A549 (cell line): ENCODE results near the gene ADIG. TPM values are rescaled to one million over a fixed set of nuclear protein-coding genes. Genes with fewer than 3 reads are reported as not detected.

Experiments used
- ATAC-seq, 2 experiments: fragments of 200-7000 bp in 1 of 2; fragments of >200 bp in 1 of 2; cut with Nextera tagmentation in 1 of 2; cut with Tn5 transposase in 1 of 2; 3 replicates each; pipeline versions ENCODE4 v1.8.0 to v1.9.1; 2018 to 2020; ENCODE audit warnings: mild to moderate bottlenecking in 1 of 2, moderate library complexity in 1 of 2
- CTCF ChIA-PET: fragments of 300-600 bp; sonication (Branson Sonifier 250); formaldehyde crosslinking; extraction: SDS; loops from one replicate; lab custom pipeline; 2021; ENCODE audit warnings: antibody characterized with exemption, inconsistent platforms; lab: Yijun Ruan, JAX
- POLR2A ChIA-PET: fragments of 350-600 bp; formaldehyde crosslinking; extraction: SDS; loops from one replicate; lab custom pipeline; 2021; ENCODE audit warnings: antibody characterized with exemption, inconsistent platforms; lab: Yijun Ruan, JAX
- DNase-seq, 2 experiments: peaks; one replicate each; pipeline versions ENCODE4 v3.0.0 to v3.0.0-alpha.2; 2011 to 2016; ENCODE audit warnings: low read depth in 1 of 2, low spot score in 1 of 2
- FAIRE-seq: peaks from 2 replicates; lab custom pipeline; 2011; peaks lifted over from hg19 to GRCh38; lab: Jason Lieb, UNC
- H3K27ac ChIP-seq, 2 experiments: fragments of >200 bp; sonication (Bioruptor Twin); formaldehyde crosslinking; 3 replicates each; pipeline ENCODE4 v1.5.1; 2016 to 2017
- H3K4me1 ChIP-seq: fragments of >200 bp; sonication (Bioruptor Twin); formaldehyde crosslinking; 3 replicates; pipeline ENCODE4 v1.6.1; 2016
- H3K4me2 ChIP-seq: fragments of >200 bp; sonication (Bioruptor Twin); formaldehyde crosslinking; 3 replicates; pipeline ENCODE4 v1.6.1; 2016
- H3K4me3 ChIP-seq: fragments of >200 bp; sonication (Bioruptor Twin); formaldehyde crosslinking; 3 replicates; pipeline ENCODE4 v1.5.1; 2016
- H3K9me3 ChIP-seq: fragments of >200 bp; sonication (Bioruptor Twin); formaldehyde crosslinking; 3 replicates; pipeline ENCODE4 v1.6.1; 2016
- CBX8 ChIP-seq: fragments of 200-600 bp; sonication (generic); IDR thresholded peaks from 2 replicates; pipeline ENCODE4 v1.6.1; 2016
- CEBPB ChIP-seq, 2 experiments: fragments of >200 bp in 1 of 2; sonication (Bioruptor Twin) in 1 of 2; formaldehyde crosslinking in 1 of 2; IDR thresholded peaks; 2 replicates each; pipeline ENCODE4 v1.6.1; 2012 to 2016
- EP300 ChIP-seq, 2 experiments: fragments of >200 bp; sonication (Bioruptor Twin); formaldehyde crosslinking; IDR thresholded peaks; 2 replicates in 1 of 2; 3 replicates in 1 of 2; pipeline ENCODE4 v1.6.1; 2016 to 2017
- FOSL2 ChIP-seq, 2 experiments: fragments of 450-650 bp in 1 of 2; fragments of >200 bp in 1 of 2; sonication (Bioruptor Twin) in 1 of 2; formaldehyde crosslinking; IDR thresholded peaks; 2 replicates each; pipeline versions ENCODE4 v1.5.0 to v1.6.1; 2016 to 2020; ENCODE audit warnings: mild to moderate bottlenecking in 1 of 2, moderate library complexity in 1 of 2
- FOXS1 ChIP-seq: fragments of 250-450 bp; sonication (Bioruptor Pico); IDR thresholded peaks from 2 replicates; pipeline ENCODE4 v1.5.0; 2020; ENCODE audit warnings: mild to moderate bottlenecking, moderate library complexity
- GATA3 ChIP-seq: IDR thresholded peaks from 2 replicates; pipeline ENCODE4 v1.6.1; 2012; ENCODE audit warnings: borderline replicate concordance
- HDAC2 ChIP-seq: fragments of 200-600 bp; sonication (generic); IDR thresholded peaks from 2 replicates; pipeline ENCODE4 v1.6.1; 2016
- HOXB5 ChIP-seq: fragments of 250-450 bp; sonication (Bioruptor Pico); IDR thresholded peaks from 2 replicates; pipeline ENCODE4 v1.5.0; 2020; ENCODE audit warnings: mild to moderate bottlenecking, moderate library complexity
- JUN ChIP-seq, 2 experiments: fragments of >200 bp; sonication (Bioruptor Twin); formaldehyde crosslinking; IDR thresholded peaks; 2 replicates in 1 of 2; 3 replicates in 1 of 2; pipeline ENCODE4 v1.6.1; 2016 to 2017
- JUNB ChIP-seq: fragments of >200 bp; sonication (Bioruptor Twin); formaldehyde crosslinking; IDR thresholded peaks from 2 replicates; pipeline ENCODE4 v1.6.1; 2016
- MYC ChIP-seq: IDR thresholded peaks from 2 replicates; pipeline ENCODE4 v1.6.1; 2012; ENCODE audit warnings: mild to moderate bottlenecking, inconsistent platforms, low read length, improper control_type of control experiment, borderline replicate concordance
- NFE2L2 ChIP-seq: fragments of 150-350 bp; conservative IDR thresholded peaks from 2 replicates; pipeline ENCODE4 v1.6.1; 2014; ENCODE audit warnings: low read length
- NPAS2 ChIP-seq: fragments of 250-450 bp; sonication (Bioruptor Pico); IDR thresholded peaks from 2 replicates; pipeline ENCODE4 v1.8.0; 2022; ENCODE audit warnings: mild to moderate bottlenecking, moderate library complexity, borderline replicate concordance
- PHF8 ChIP-seq: fragments of 200-600 bp; sonication (generic); IDR thresholded peaks from 2 replicates; pipeline ENCODE4 v1.6.1; 2016; ENCODE audit warnings: low read depth, mild to moderate bottlenecking, antibody characterized with exemption, moderate library complexity, borderline replicate concordance
- POLR2AphosphoS2 ChIP-seq: conservative IDR thresholded peaks from 2 replicates; pipeline ENCODE4 v1.6.1; 2012; ENCODE audit warnings: low read length, improper control_type of control experiment, inconsistent platforms
- RAD21 ChIP-seq, 2 experiments: fragments of >200 bp in 1 of 2; sonication (Bioruptor Twin) in 1 of 2; formaldehyde crosslinking in 1 of 2; IDR thresholded peaks in 1 of 2; conservative IDR thresholded peaks in 1 of 2; 2 replicates in 1 of 2; 3 replicates in 1 of 2; pipeline ENCODE4 v1.6.1; 2012 to 2018; ENCODE audit warnings: inconsistent platforms in 1 of 2
- RNF2 ChIP-seq: fragments of 200-600 bp; sonication (generic); IDR thresholded peaks from 2 replicates; pipeline ENCODE4 v1.6.1; 2016; ENCODE audit warnings: low read depth, mild to moderate bottlenecking, antibody characterized with exemption, moderate library complexity, borderline replicate concordance
- SMC3 ChIP-seq: fragments of >200 bp; sonication (Bioruptor Twin); formaldehyde crosslinking; IDR thresholded peaks from 3 replicates; pipeline ENCODE4 v1.6.1; 2018; ENCODE audit warnings: inconsistent platforms
- SREBF2 ChIP-seq: fragments of 450-650 bp; IDR thresholded peaks from 2 replicates; pipeline ENCODE4 v1.6.1; 2014; ENCODE audit warnings: mild to moderate bottlenecking, moderate library complexity
- ZSCAN20 ChIP-seq: fragments of 250-450 bp; sonication (Bioruptor Pico); IDR thresholded peaks from 2 replicates; pipeline ENCODE4 v1.8.0; 2022; ENCODE audit warnings: mild to moderate bottlenecking, moderate library complexity
- WGBS: methylation state at CpG from one replicate; pipeline ENCODE4 v1.1.6; 2017; ENCODE audit errors: missing lambda C conversion rate; 5-methylcytosine and 5-hydroxymethylcytosine counted together
- polyA plus RNA-seq, 4 experiments: library from polyadenylated mRNA; depleted of rRNA in 3 of 4; stranded (reverse); fragments of >200 nt; fragmentation: RNase III in 1 of 4; extraction: RNeasy Plus Mini Kit Qiagen cat#74134 plus additional on column Dnase treatment in 1 of 4; gene quantifications; 2 replicates in 3 of 4; 3 replicates in 1 of 4; pipeline ENCODE4 v1.2.3, GENCODE V29; 2011 to 2017
- TF ChIP-seq, protein P1 (sequence below): fragments of 150-350 bp; IDR thresholded peaks from 2 replicates; pipeline ENCODE4 v1.6.1; 2014; ENCODE audit warnings: low read depth, mild to moderate bottlenecking, low read length
- TF ChIP-seq, protein P2 (sequence below): fragments of >200 bp; sonication (Bioruptor Twin); formaldehyde crosslinking; IDR thresholded peaks from 2 replicates; pipeline ENCODE4 v1.6.1; 2016
- TF ChIP-seq, protein P3 (sequence below): IDR thresholded peaks from 2 replicates; pipeline ENCODE4 v1.6.1; 2012
- TF ChIP-seq, protein P4 (sequence below): IDR thresholded peaks from 2 replicates; pipeline ENCODE4 v1.6.1; 2012
- TF ChIP-seq, protein P5 (sequence below): fragments of 250-450 bp; sonication (Bioruptor Pico); IDR thresholded peaks from 2 replicates; pipeline ENCODE4 v1.5.0; 2021; ENCODE audit warnings: mild to moderate bottlenecking, moderate library complexity, borderline replicate concordance

ADIG gene
- polyA plus RNA-seq, 2 of the 4 experiments (the other 2 are of a cell fraction): not detected

DNA sequence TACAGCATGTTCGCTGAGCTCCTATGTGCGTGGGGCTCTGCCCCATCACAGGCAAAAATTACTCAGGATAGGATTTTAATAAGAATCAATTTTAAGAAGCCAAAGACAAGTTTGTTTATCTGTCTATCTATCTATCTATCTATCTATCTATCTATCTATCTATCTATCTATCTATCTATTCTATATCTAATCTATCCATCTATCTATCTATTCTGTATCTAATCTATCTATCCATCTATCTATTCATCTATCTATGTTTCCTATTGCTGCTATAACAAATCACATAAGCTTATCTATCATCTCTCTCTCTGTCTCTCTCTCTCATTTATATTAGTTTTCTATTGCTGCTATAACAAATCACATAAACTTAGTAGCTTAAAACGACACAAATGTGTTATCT is 22.3 kb downstream of the ADIG start (continued):
- TF ChIP-seq, protein P1, sequence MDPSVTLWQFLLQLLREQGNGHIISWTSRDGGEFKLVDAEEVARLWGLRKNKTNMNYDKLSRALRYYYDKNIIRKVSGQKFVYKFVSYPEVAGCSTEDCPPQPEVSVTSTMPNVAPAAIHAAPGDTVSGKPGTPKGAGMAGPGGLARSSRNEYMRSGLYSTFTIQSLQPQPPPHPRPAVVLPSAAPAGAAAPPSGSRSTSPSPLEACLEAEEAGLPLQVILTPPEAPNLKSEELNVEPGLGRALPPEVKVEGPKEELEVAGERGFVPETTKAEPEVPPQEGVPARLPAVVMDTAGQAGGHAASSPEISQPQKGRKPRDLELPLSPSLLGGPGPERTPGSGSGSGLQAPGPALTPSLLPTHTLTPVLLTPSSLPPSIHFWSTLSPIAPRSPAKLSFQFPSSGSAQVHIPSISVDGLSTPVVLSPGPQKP: no peak
- TF ChIP-seq HDAC2 (no peak), ZSCAN20 (CRISPR knock-in tag) (no peak), RAD21 (conservative IDR thresholded peaks at IDR 0.05 in 1 of 2, IDR thresholded peaks at IDR 0.05 in 1 of 2) (no peak), PHF8 (no peak), NFE2L2 (no peak)
- TF ChIP-seq, protein P2, sequence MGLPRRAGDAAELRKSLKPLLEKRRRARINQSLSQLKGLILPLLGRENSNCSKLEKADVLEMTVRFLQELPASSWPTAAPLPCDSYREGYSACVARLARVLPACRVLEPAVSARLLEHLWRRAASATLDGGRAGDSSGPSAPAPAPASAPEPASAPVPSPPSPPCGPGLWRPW: no peak
- TF ChIP-seq, protein P3, sequence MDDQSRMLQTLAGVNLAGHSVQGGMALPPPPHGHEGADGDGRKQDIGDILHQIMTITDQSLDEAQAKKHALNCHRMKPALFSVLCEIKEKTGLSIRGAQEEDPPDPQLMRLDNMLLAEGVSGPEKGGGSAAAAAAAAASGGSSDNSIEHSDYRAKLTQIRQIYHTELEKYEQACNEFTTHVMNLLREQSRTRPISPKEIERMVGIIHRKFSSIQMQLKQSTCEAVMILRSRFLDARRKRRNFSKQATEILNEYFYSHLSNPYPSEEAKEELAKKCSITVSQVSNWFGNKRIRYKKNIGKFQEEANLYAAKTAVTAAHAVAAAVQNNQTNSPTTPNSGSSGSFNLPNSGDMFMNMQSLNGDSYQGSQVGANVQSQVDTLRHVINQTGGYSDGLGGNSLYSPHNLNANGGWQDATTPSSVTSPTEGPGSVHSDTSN: no peak

DNA sequence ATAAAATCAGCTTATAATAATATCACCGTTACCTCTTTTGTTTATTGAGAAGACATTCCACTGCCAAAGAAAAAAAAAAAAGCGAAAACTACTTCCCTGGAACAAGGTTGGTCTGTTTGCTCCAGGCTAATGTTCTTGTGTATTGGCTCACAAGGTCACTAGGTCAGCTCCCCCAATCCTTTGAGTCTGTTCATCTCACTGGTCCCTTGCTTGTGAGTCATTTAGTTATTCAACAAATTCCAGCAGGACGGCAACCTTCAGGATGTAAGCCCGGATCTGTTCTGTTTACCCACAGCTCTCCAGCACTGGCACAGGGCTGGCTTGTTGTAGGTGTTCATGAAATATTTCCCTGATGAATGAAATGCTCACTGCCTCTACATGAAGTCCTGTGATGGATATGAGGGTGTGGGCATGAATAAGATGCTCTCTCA is 23.9 kb downstream of the ADIG start:
- peak overlapping the region; percentile 76 to 84 for H3K27ac ChIP-seq
- TF ChIP-seq SMC3 (peak; percentile 24; the same call in 1 of the 3 replicates), CEBPB (IDR thresholded peaks at IDR 0.05) (peak; percentile 21 to 53; a peak in 3 of 4 replicates), JUNB (peak; percentile 82), RAD21 (conservative IDR thresholded peaks at IDR 0.05 in 1 of 2, IDR thresholded peaks at IDR 0.05 in 1 of 2) (peak in 1 of 2 experiments; percentile 45; a peak in 2 of 5 replicates), FOSL2 (IDR thresholded peaks at IDR 0.05) (peak; percentile 75), FOSL2 (CRISPR knock-in tag; IDR thresholded peaks at IDR 0.05) (peak; percentile 80), EP300 (IDR thresholded peaks at IDR 0.05) (peak in 1 of 2 experiments; percentile 72; a peak in 2 of 5 replicates), SREBF2 (no peak), HOXB5 (CRISPR knock-in tag) (no peak), GATA3 (peak; percentile 65), MYC (no peak), RNF2 (no peak), JUN (IDR thresholded peaks at IDR 0.05) (peak; percentile 72 to 81; a peak in 4 of 5 replicates)
- TF ChIP-seq, protein P4, sequence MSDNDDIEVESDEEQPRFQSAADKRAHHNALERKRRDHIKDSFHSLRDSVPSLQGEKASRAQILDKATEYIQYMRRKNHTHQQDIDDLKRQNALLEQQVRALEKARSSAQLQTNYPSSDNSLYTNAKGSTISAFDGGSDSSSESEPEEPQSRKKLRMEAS: peak; percentile 41; the same call in 1 of the 2 replicates
- TF ChIP-seq, protein P1: no peak
- TF ChIP-seq, all 56 proteins: peak for 9
- Histone ChIP-seq H3K9me3 (no peaks in the 10 kb centered on the region), H3K4me1 (peaks cover 21% of the 10 kb centered on the region), H3K4me3 (no peak overlapping the region), H3K4me2 (peak overlapping the region; percentile 66)
- POLR2A ChIA-PET: interaction anchor here (0.9 kb wide), 1 partner anchor 12 kb away, joined by 3 read pairs; no protein-coding TSS in a partner anchor
- FAIRE-seq: peak; percentile 78
- DNase-seq: peak; percentile 92 to 94
- under 1% methylated on average over 4 of the region's 4 CpGs for WGBS
- CTCF ChIA-PET: interaction anchor here (1.0 to 1.2 kb wide), 3 partner anchors 25 to 132 kb away, joined by 3 to 5 read pairs (median 5); partner anchors contain the start of gene RALGAPB
- peak; percentile 96 to 98 for ATAC-seq

DNA sequence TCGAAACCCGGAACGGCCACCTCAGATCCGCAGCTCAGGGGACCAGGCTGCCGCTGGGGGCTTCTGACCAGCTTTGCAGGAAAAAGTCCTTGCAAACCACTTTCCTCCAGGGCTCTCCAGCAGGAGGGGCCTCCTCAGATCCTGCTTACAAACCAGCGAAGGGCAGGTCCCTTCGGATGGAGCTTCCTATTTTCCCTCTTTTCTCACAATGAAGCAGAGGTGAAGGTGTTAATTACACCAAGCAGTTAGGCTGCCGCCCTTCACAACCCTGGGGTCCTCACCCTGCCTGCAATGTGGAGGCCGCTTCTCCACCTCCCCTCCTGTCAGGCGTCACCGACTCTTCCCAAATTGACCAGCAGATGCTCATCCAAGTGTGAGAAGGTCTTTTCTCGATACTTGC is 26.4 kb downstream of the ADIG start:
- Histone ChIP-seq H3K4me1 (peaks cover 27% of the 10 kb centered on the region), H3K9me3 (no peaks in the 10 kb centered on the region), H3K27ac (peak overlapping the region; percentile 76 to 84; a peak in 3 of 6 replicates), H3K4me3 (no peak overlapping the region), H3K4me2 (no peak overlapping the region)
- DNase-seq (no peak), ATAC-seq (no peak), FAIRE-seq (no peak)
- ChIA-PET CTCF (interaction anchor here (0.9 kb wide), 1 partner anchor 139 kb away, joined by 3 read pairs; no protein-coding TSS in a partner anchor), POLR2A (no interaction called here)
- WGBS: 98% methylated on average over 12 of the region's 12 CpGs
- no peak for TF ChIP-seq CEBPB (IDR thresholded peaks at IDR 0.05)
- TF ChIP-seq NFE2L2: no peak
- no peak for TF ChIP-seq FOXS1
- TF ChIP-seq CBX8: no peak
- no peak for TF ChIP-seq ZSCAN20 (CRISPR knock-in tag)
- TF ChIP-seq POLR2AphosphoS2: no peak
- TF ChIP-seq, protein P2: no peak
- TF ChIP-seq NPAS2: no peak
- TF ChIP-seq, protein P5, sequence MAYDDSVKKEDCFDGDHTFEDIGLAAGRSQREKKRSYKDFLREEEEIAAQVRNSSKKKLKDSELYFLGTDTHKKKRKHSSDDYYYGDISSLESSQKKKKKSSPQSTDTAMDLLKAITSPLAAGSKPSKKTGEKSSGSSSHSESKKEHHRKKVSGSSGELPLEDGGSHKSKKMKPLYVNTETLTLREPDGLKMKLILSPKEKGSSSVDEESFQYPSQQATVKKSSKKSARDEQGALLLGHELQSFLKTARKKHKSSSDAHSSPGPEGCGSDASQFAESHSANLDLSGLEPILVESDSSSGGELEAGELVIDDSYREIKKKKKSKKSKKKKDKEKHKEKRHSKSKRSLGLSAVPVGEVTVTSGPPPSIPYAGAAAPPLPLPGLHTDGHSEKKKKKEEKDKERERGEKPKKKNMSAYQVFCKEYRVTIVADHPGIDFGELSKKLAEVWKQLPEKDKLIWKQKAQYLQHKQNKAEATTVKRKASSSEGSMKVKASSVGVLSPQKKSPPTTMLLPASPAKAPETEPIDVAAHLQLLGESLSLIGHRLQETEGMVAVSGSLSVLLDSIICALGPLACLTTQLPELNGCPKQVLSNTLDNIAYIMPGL (CRISPR knock-in tag): no peak
- TF ChIP-seq, protein P1: no peak
